ENCODE measurements around the gene ALDH3A1.

Gene ALDH3A1

DNA sequence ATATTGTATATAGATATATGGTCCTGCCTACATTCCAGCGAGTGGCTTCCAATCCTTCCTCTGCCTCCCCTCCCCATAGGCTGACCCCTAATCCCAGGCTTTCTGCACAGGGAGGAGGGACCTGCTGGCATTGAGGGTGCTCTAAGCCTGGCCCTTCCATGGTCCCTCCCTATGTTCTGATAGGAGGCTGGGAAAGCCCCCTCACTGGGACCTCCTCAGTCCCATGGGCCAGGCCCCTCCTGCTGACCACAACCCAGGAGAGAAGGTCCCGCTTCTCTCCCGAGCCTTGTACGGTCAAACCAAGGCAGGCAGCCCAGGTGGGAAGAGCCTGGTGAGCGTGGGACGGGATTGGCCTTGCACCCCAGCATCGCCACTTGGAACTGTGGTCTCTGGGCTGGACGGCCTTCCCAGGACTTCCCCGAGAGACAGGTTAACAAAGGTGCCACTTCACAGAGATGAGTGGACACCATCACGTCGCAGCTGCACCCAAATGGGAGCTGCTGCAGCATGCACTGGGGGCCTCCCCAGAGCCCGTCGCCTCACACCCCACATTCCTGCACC, 859 bp downstream of the ALDH3A1 start:
- FAIRE-seq (no peak), DNase-seq (ENCODE audit: insufficient read length) (no peak)
- TF ChIP-seq POLR2A (IDR thresholded peaks at IDR 0.05; ENCODE audit: low read depth, low read length), result no peak
- no peak for TF ChIP-seq TAF1 (IDR thresholded peaks at IDR 0.05; ENCODE audit: borderline replicate concordance, low read depth, low read length)
- no peak for TF ChIP-seq POLR2AphosphoS5 (IDR thresholded peaks at IDR 0.05; ENCODE audit: low read depth, low read length)

DNA sequence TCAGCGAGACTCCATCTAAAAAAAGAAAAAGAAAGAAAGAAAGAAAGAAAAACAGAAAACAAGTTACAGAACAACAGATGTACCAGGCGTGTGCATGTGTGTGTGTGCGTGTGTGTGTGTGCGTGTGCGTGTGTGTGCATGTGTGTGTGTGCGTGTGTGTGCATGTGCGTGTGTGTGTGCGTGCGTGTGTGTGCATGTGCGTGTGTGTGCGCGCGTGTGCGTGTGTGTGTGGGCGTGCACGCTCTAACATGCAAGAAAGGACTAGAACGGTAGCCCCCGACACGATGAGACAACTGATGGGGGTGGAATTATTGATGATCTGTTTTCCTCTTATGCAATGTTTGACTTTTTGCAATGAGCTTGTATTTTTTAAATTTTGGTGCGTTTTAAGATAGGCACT, 1.6 kb downstream of the ALDH3A1 start:
- DNase-seq (ENCODE audit: insufficient read length) (no peak), FAIRE-seq (no peak)
- no peak for TF ChIP-seq TAF1 (IDR thresholded peaks at IDR 0.05; ENCODE audit: borderline replicate concordance, low read depth, low read length)
- no peak; the same call in 1 of the 2 replicates for TF ChIP-seq POLR2AphosphoS5 (IDR thresholded peaks at IDR 0.05; ENCODE audit: low read depth, low read length)
- TF ChIP-seq POLR2A (IDR thresholded peaks at IDR 0.05; ENCODE audit: low read depth, low read length), result no peak

DNA sequence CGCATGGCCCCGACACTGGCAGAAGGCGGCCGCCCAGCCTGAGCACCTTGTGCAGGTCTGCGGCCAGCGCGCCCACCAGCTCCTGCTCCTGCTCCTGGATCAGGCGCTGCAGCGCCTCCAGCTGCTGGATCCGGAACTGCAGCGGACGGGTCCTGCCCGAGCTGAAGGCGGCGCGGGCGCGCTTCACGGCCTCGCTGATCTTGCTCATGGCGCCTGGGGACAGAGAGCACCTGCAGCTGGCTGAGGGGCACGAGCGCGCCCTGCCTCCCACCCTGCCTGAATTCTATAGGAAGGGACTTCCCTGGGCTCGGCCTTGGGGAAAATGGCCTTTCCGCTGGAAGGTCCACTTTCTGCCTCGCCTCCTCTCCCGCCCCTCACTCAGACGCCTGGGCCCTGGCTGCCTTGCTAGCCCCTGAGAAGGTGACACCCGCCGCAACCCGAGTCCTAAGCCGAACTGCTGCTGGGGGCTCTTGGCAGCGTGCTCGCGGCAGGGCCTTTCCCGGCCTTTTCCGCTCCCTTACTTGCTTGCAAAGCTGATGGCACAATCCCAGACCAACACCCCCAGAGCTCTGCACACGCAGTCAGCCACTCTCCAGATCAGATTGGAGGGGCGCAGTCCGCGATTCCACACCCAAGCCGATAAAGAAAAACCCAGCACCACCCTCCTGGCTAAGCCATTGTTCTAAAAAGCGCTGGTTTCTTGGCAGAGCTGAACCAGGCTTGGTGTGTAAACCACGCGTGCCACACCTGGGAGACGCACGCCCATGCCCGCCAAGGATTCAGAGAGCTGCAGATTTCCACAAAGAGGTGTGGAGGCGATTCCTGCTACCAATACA, 3.0 kb downstream of the ALDH3A1 start:
- peak; percentile 66 for FAIRE-seq
- no peak for TF ChIP-seq TAF1 (IDR thresholded peaks at IDR 0.05; ENCODE audit: borderline replicate concordance, low read depth, low read length)
- no peak for TF ChIP-seq POLR2A (IDR thresholded peaks at IDR 0.05; ENCODE audit: low read depth, low read length)
- no peak for TF ChIP-seq POLR2AphosphoS5 (IDR thresholded peaks at IDR 0.05; ENCODE audit: low read depth, low read length)
- DNase-seq (ENCODE audit: insufficient read length), result peak; percentile 89

DNA sequence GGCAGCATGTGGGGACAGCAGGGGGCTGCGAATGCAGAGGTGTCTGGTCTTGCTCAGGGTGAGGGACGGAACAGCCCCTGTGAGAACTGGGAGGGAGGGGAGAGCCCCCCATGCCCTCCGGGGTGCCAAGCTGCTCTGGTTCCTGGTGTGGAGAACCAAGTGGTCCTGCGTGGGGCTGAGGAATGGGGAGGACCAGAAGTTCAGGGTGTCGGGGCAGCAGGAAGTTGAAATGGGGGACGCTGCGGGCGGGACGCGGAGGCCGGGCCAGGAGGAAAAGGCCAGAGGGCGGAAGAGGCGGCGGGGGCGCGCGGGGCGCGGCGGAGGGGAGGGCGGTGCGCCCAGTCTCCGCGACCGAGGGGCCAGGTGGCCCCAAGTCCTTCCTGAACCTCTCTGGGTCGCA, 3.6 kb downstream of the ALDH3A1 start:
- TF ChIP-seq POLR2AphosphoS5 (IDR thresholded peaks at IDR 0.05; ENCODE audit: low read depth, low read length) (no peak), POLR2A (IDR thresholded peaks at IDR 0.05; ENCODE audit: low read depth, low read length) (no peak), TAF1 (IDR thresholded peaks at IDR 0.05; ENCODE audit: borderline replicate concordance, low read depth, low read length) (no peak)
- peak; percentile 24 for FAIRE-seq
- no peak for DNase-seq (ENCODE audit: insufficient read length)

DNA sequence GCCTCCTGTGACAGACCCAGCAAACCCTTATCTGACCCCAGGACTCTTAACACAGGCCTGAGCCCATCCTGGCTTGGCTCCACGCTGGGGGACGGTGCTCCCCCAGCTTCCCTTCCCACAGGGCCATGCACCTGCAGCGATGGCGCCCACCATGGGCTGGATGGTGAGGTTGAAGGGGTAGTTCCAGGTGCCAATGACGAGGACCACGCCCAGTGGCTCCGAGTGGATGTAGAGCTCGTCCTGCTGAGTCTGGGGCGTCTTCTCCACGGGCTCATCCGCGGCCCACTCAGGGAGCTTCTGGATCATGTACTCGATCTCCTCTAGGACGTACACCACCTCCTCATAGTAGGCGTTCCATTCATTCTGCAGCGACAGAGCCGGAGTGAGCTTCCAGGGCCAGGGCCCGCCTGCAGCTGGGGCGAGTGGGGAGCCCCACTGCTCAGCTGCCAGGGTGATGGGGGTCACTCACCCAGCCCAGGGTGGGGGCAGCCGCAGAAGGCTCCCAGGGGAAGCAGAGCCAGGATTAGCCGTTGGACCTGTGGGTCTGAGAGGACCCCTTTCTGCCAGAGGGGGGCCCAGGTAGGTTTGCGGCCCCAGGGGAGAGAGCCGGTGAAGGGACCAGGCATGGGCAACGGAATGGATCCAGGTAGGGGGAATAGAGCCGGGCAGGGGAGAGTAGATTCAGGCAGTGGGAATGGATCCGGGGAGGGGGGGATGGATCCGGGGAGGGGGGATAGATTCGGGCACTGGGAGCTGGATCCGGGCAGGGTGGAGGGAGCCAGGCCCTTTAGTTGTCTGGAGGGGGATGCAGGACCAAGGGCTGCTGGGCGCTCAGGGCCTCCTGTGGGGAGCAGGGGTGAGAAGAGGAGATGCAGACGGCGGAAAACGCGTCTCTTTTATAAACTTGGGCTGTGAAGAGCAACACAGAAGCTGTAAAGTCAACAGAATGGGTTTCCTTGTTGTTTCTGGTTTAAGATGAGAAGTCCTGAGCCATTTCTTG, 4.7 kb downstream of the ALDH3A1 start:
- FAIRE-seq (no peak), DNase-seq (ENCODE audit: insufficient read length) (no peak)
- no peak for TF ChIP-seq POLR2AphosphoS5 (IDR thresholded peaks at IDR 0.05; ENCODE audit: low read depth, low read length)
- no peak for TF ChIP-seq POLR2A (IDR thresholded peaks at IDR 0.05; ENCODE audit: low read depth, low read length)
- no peak for TF ChIP-seq TAF1 (IDR thresholded peaks at IDR 0.05; ENCODE audit: borderline replicate concordance, low read depth, low read length)

DNA sequence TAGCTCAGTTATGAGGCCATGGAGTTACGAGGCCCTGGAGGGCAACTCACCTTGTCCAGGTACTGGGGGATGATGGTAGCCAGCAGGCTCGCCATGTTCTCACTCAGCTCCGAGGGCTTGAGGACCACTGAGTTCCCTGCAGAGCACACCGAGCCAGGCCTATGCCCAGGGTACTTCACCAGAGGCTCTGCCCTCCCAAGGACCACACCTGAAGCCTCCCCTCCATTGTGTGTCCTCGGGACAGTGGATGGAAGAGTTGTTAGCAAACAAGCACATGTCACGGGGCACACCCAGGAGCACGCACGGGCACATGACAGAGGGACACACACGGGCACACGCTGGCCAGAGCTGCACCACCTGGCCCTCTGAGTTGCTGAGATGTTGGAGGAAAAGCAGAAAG, 5.6 kb downstream of the ALDH3A1 start:
- no peak for FAIRE-seq
- TF ChIP-seq POLR2A (IDR thresholded peaks at IDR 0.05; ENCODE audit: low read depth, low read length), result no peak
- TF ChIP-seq POLR2AphosphoS5 (IDR thresholded peaks at IDR 0.05; ENCODE audit: low read depth, low read length), result no peak
- no peak for TF ChIP-seq TAF1 (IDR thresholded peaks at IDR 0.05; ENCODE audit: borderline replicate concordance, low read depth, low read length)
- DNase-seq (ENCODE audit: insufficient read length), result no peak

DNA sequence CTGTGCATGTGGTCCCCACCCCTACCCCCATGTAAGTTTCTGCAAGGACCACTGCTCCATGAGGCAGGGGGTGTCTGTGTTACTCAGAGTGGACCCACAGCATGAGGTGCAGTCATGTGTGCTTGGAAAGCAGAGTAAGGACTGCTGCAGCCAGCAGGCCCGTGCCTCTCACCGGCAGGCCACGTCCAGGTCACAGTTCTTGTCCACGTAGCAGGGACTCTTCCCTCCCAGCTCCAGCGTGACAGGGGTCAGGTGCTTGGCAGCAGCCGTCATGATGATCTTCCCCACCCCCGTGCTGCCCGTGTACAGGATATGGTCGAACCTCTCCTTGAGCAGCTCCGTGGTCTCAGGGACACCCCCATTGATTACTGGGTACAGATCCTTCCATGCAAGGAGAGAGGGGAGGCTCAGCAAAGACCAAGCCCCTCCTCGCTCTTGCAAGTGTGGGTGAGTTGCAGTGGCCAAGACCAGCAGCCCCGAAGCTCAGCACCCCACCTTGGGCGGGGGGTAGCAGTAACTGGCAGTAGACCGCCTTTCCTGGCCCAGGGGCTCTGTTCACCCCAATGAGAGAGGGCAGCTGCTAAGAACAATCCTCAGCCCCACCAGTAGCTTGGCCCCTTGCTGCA, 6.2 kb downstream of the ALDH3A1 start:
- TF ChIP-seq POLR2AphosphoS5 (IDR thresholded peaks at IDR 0.05; ENCODE audit: low read depth, low read length), result no peak
- no peak for TF ChIP-seq TAF1 (IDR thresholded peaks at IDR 0.05; ENCODE audit: borderline replicate concordance, low read depth, low read length)
- TF ChIP-seq POLR2A (IDR thresholded peaks at IDR 0.05; ENCODE audit: low read depth, low read length), result no peak
- DNase-seq (ENCODE audit: insufficient read length), result no peak
- no peak for FAIRE-seq

DNA sequence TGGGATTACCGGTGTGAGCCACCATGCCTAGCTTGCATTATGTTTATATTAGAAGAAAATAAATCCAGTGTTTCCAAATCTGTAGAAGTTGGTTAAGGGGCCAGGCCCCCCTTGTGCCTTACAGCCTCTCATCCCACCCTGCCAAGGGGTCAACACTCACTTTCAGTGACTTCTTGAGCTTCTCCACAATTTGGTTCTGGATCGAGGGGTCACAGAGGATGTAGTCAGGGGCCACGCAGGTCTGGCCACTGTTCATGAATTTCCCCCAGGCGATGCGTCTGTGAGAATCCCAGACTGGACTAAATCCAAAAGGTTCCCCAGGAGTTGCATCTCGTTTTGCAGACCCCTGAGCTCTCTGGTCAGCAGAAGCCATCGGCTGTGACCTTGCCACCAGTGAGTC, 7.2 kb downstream of the ALDH3A1 start:
- DNase-seq (ENCODE audit: insufficient read length), result no peak
- TF ChIP-seq POLR2A (IDR thresholded peaks at IDR 0.05; ENCODE audit: low read depth, low read length) (no peak), TAF1 (IDR thresholded peaks at IDR 0.05; ENCODE audit: borderline replicate concordance, low read depth, low read length) (no peak), POLR2AphosphoS5 (IDR thresholded peaks at IDR 0.05; ENCODE audit: low read depth, low read length) (no peak)
- no peak for FAIRE-seq

DNA sequence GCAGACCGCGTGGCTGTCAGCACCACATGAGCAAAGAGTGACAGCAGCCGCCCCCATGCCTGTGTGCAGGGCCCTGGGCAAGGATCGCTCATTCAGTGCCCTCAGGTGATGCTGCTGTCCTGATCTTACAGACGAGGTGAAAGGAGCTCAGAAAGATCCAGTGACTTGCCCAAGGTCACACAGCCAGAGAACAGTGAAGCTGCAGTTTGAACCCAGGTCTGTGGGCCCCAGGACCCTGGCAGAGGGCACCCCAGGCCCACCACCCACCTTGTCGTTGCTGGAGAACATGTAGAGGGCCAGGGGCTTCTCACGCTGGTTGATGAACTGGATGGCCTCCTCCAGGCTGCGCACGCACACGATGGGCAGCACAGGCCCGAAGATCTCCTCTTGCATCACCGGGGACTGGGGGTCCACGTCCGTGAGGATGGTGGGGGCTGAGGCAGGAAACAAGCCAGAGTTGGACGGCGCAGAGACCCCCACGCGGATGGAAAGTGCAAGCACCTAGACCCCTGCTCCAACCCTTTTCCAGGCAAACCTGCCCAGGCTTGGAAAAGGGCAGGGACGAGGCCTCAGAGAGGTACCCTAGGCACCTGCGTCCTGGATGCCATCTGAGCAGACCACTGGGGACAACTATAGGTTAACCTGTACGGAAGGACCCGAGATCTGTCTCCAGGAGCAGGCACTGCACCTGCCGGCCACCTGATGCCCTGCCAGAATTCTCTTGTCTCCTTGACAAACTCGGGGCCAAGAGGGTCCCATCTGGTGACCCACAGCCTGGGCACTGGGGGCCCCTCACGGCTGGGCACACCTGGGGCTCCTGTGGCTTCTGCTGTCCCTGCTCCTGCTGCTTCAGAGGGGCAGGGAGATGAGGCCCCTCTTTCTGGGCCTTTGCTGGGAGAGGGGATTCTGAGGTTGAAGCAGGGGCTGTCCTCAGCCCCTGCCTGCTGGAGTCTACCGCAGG, 8.6 kb downstream of the ALDH3A1 start:
- no peak for FAIRE-seq

DNA sequence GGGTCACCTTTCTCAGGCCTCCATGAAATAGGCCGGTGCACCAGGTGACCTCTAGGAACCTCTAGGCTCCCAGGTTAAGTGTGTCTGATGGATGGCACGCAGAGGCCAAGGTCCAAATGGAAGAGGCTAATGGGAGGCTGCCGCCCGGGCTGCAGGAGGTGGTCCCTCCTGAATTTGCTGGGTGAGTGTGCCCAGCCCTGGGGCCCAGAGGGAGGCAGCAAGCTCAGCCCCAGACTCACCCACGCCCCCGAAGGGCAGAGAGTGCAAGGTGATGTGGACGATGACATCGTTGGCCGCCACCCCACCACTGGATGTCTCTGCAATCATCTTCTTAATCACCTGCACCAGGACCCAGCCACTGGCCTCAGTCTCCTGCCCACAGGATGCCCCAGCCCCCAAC, 9.3 kb downstream of the ALDH3A1 start:
- TF ChIP-seq POLR2A (IDR thresholded peaks at IDR 0.05; ENCODE audit: low read depth, low read length) (no peak), TAF1 (IDR thresholded peaks at IDR 0.05; ENCODE audit: borderline replicate concordance, low read depth, low read length) (no peak), POLR2AphosphoS5 (IDR thresholded peaks at IDR 0.05; ENCODE audit: low read depth, low read length) (no peak)
- no peak for FAIRE-seq
- no peak for DNase-seq (ENCODE audit: insufficient read length)

More for the DNA sequence above, 8.6 kb downstream of the ALDH3A1 start:
- TF ChIP-seq TAF1 (IDR thresholded peaks at IDR 0.05; ENCODE audit: borderline replicate concordance, low read depth, low read length) (no peak), POLR2AphosphoS5 (IDR thresholded peaks at IDR 0.05; ENCODE audit: low read depth, low read length) (no peak), POLR2A (IDR thresholded peaks at IDR 0.05; ENCODE audit: low read depth, low read length) (no peak)
- no peak for DNase-seq (ENCODE audit: insufficient read length)
